Keratinocyte (primary cell): ENCODE data around the gene MXRA7.

Experiments
- CTCF ChIP-seq, 3 experiments: IDR thresholded peaks in 1 of 3; conservative IDR thresholded peaks in 1 of 3; optimal IDR thresholded peaks in 1 of 3; 2 replicates in 2 of 3; 3 replicates in 1 of 3; pipeline versions ENCODE3 to v1.5.1; 2011; ENCODE audit warnings: low read length in 3 of 3, mild to moderate bottlenecking in 3 of 3, moderate library complexity in 2 of 3, control low read depth in 1 of 3, inconsistent platforms in 1 of 3; ENCODE audit not compliant: insufficient read depth in 2 of 3; ENCODE audit errors: extremely low read depth in 1 of 3
- EZH2 ChIP-seq: IDR thresholded peaks from one replicate; pipeline ENCODE4 v1.6.1; 2012; ENCODE audit warnings: inconsistent platforms, mild to moderate bottlenecking, low read length, moderate library complexity

GRCh38 chr17:76642994-76643393 lies 67.8 kb downstream of the MXRA7 start:
- TF ChIP-seq CTCF (optimal IDR thresholded peaks at IDR 0.05 in 1 of 3, IDR thresholded peaks at IDR 0.05 in 1 of 3, conservative IDR thresholded peaks at IDR 0.05 in 1 of 3; ENCODE audit: extremely low read depth in 1 of 3, insufficient read depth in 2 of 3, low read length in 3 of 3) = no peak
- TF ChIP-seq EZH2 = no peak
